IMR-90 (cell line): ENCODE measurements around the gene ITPRIP. TPM values are rescaled to one million over a fixed set of nuclear protein-coding genes. Genes with fewer than 3 reads are reported as not detected.

ENCODE experiments used
- ATAC-seq: fragments of 200-7000 bp; cut with Tn5 transposase; 2 replicates; pipeline ENCODE4 v1.9.1; 2020; ENCODE audit warnings: low read depth, mild to moderate bottlenecking, moderate library complexity
- BruUV-seq: library from RNA; stranded (reverse); fragments of 400-500 nt; replicated peaks from 2 replicates; lab custom pipeline; 2021; lab: Mats Ljungman, UMichigan
- CTCF ChIA-PET: fragments of 300-600 bp; formaldehyde crosslinking; extraction: SDS; loops from one replicate; lab custom pipeline; 2021; ENCODE audit warnings: antibody characterized with exemption; lab: Yijun Ruan, JAX
- POLR2A ChIA-PET: fragments of 300-600 bp; sonication (Branson Sonifier 250); formaldehyde crosslinking; loops from one replicate; lab custom pipeline; 2022; ENCODE audit warnings: antibody characterized with exemption; ENCODE audit not compliant: unreplicated experiment; lab: Charles Lee
- DNase-seq: peaks from one replicate; pipeline ENCODE4 v3.0.0; 2013
- H2AFZ ChIP-seq: replicated peaks from 2 replicates; pipeline ENCODE3; 2013; ENCODE audit warnings: low read length, mild to moderate bottlenecking; ENCODE audit not compliant: poor library complexity
- H2AK5ac ChIP-seq: 2 replicates; pipeline ENCODE4 v1.6.1; 2013; ENCODE audit warnings: low read depth, low read length, inconsistent platforms
- H2AK9ac ChIP-seq: replicated peaks from 2 replicates; pipeline ENCODE3; 2013; ENCODE audit warnings: mild to moderate bottlenecking, low read depth, low read length, moderate library complexity; ENCODE audit not compliant: poor library complexity
- H2BK120ac ChIP-seq: 2 replicates; pipeline ENCODE4 v1.6.1; 2013; ENCODE audit warnings: low read depth, low read length, inconsistent platforms
- H2BK15ac ChIP-seq: 3 replicates; pipeline ENCODE4 v1.6.1; 2013; ENCODE audit warnings: low read depth, low read length, inconsistent platforms
- H2BK20ac ChIP-seq: 2 replicates; pipeline ENCODE4 v1.6.1; 2013; ENCODE audit warnings: low read depth, mild to moderate bottlenecking, inconsistent platforms, low read length, moderate library complexity
- H2BK5ac ChIP-seq: 2 replicates; pipeline ENCODE4 v1.6.1; 2013; ENCODE audit warnings: mild to moderate bottlenecking, low read depth, low read length, inconsistent platforms; ENCODE audit not compliant: poor library complexity, severe bottlenecking
- H3K14ac ChIP-seq: replicated peaks from 2 replicates; pipeline ENCODE4 v1.6.1; 2013; ENCODE audit warnings: low read depth, low read length, inconsistent platforms
- H3K18ac ChIP-seq: 2 replicates; pipeline ENCODE4 v1.6.1; 2013; ENCODE audit warnings: low read depth, low read length, control low read depth
- H3K23ac ChIP-seq: 2 replicates; pipeline ENCODE4 v1.6.1; 2013; ENCODE audit warnings: low read depth, low read length, inconsistent platforms
- H3K27ac ChIP-seq: 2 replicates; pipeline ENCODE4 v1.5.1; 2013; ENCODE audit warnings: mild to moderate bottlenecking, control low read depth, low read length; ENCODE audit not compliant: insufficient read depth
- H3K27me3 ChIP-seq: 2 replicates; pipeline ENCODE4 v1.6.1; 2013; ENCODE audit warnings: low read length; ENCODE audit not compliant: control insufficient read depth, insufficient read depth
- H3K36me3 ChIP-seq: 2 replicates; pipeline ENCODE4 v1.6.1; 2013; ENCODE audit warnings: low read length, mixed read lengths; ENCODE audit not compliant: control insufficient read depth, insufficient read depth
- H3K4ac ChIP-seq: 2 replicates; pipeline ENCODE4 v1.6.1; 2013; ENCODE audit warnings: low read depth, low read length, inconsistent platforms
- H3K4me1 ChIP-seq: 2 replicates; pipeline ENCODE4 v1.6.1; 2013; ENCODE audit warnings: low read length, mixed read lengths; ENCODE audit not compliant: control insufficient read depth, insufficient read depth
- H3K4me2 ChIP-seq: 2 replicates; pipeline ENCODE4 v1.6.1; 2013; ENCODE audit warnings: low read depth, mild to moderate bottlenecking, control low read depth, low read length, moderate library complexity
- H3K4me3 ChIP-seq: 2 replicates; pipeline ENCODE4 v1.5.1; 2013; ENCODE audit warnings: low read depth, mild to moderate bottlenecking, control low read depth, low read length, moderate library complexity; ENCODE audit not compliant: insufficient read depth
- H3K56ac ChIP-seq: 2 replicates; pipeline ENCODE4 v1.6.1; 2013; ENCODE audit warnings: low read length, inconsistent platforms; ENCODE audit not compliant: insufficient read depth; ENCODE audit errors: extremely low read depth
- H3K79me1 ChIP-seq, 2 experiments: 2 replicates each; pipeline ENCODE4 v1.6.1; 2013; ENCODE audit warnings: low read length in 2 of 2, inconsistent platforms in 1 of 2, low read depth in 1 of 2
- H3K9ac ChIP-seq: 2 replicates; pipeline ENCODE4 v1.6.1; 2013; ENCODE audit warnings: low read depth, low read length, control low read depth
- H3K9me1 ChIP-seq: 2 replicates; pipeline ENCODE4 v1.6.1; 2013; ENCODE audit warnings: low read length, inconsistent platforms; ENCODE audit not compliant: insufficient read depth
- H3K9me3 ChIP-seq: 2 replicates; pipeline ENCODE4 v1.6.1; 2013; ENCODE audit warnings: low read length; ENCODE audit not compliant: control insufficient read depth, insufficient read depth
- H4K20me1 ChIP-seq: 2 replicates; pipeline ENCODE4 v1.6.1; 2013; ENCODE audit warnings: low read length, inconsistent platforms; ENCODE audit not compliant: insufficient read depth
- H4K5ac ChIP-seq: 2 replicates; pipeline ENCODE4 v1.6.1; 2013; ENCODE audit warnings: mild to moderate bottlenecking, low read depth, low read length, control low read depth
- H4K8ac ChIP-seq, 2 experiments: 2 replicates each; pipeline ENCODE4 v1.6.1; 2013; ENCODE audit warnings: low read depth in 2 of 2, low read length in 2 of 2, control low read depth in 1 of 2, inconsistent platforms in 1 of 2
- H4K91ac ChIP-seq: 2 replicates; pipeline ENCODE4 v1.6.1; 2013; ENCODE audit warnings: low read depth, low read length, inconsistent platforms; ENCODE audit not compliant: insufficient read depth
- MAFK ChIP-seq: IDR thresholded peaks from 2 replicates; pipeline ENCODE4 v1.6.1; 2012; ENCODE audit warnings: low read depth, low read length, improper control_type of control experiment
- MAZ ChIP-seq: IDR thresholded peaks from 2 replicates; pipeline ENCODE4 v1.6.1; 2012; ENCODE audit warnings: low read depth, mild to moderate bottlenecking, low read length, improper control_type of control experiment, moderate library complexity, borderline replicate concordance
- POLR2A ChIP-seq: IDR thresholded peaks from 2 replicates; pipeline ENCODE4 v1.6.1; 2012; ENCODE audit warnings: mild to moderate bottlenecking, low read depth, low read length
- WGBS, 2 experiments: methylation state at CpG; one replicate each; pipeline versions ENCODE4 v1.1.5 to v1.1.7; 2013; ENCODE audit warnings: missing lambda C conversion rate in 2 of 2; ENCODE audit not compliant: insufficient read length in 1 of 2; ENCODE audit errors: extremely low coverage in 2 of 2; 5-methylcytosine and 5-hydroxymethylcytosine counted together
- dilution Hi-C: fragments of 300-500 bp; cut with HindIII; formaldehyde crosslinking; loops from one replicate; pipeline ENCODE4 v1.14.3; 2018; ENCODE audit warnings: low sequenced_read_pairs; ENCODE audit not compliant: unreplicated experiment
- in situ Hi-C: fragments of 300-500 bp; cut with MboI; formaldehyde crosslinking; loops from 3 replicates; pipeline ENCODE4 v1.14.3; 2019; ENCODE audit warnings: low sequenced_read_pairs, inconsistent platforms, mixed read lengths
- intact Hi-C: fragments of 100-400 bp; cut with micrococcal nuclease; formaldehyde crosslinking; loops from 2 replicates; pipeline ENCODE4 v1.10.0; 2022
- polyA plus RNA-seq, 3 experiments: library from polyadenylated mRNA; depleted of rRNA; stranded (reverse); fragments of >200 nt; gene quantifications; 2 replicates each; pipeline ENCODE4 v1.2.3, GENCODE V29; 2012; ENCODE audit warnings: low replicate concordance in 1 of 3
- total RNA-seq: library from RNA; depleted of rRNA; stranded (reverse); fragments of >200 nt; gene quantifications from 2 replicates; pipeline ENCODE4 v1.2.3, GENCODE V29; 2012
- TF ChIP-seq, protein P1 (sequence below): fragments of 150-350 bp; IDR thresholded peaks from 2 replicates; pipeline ENCODE4 v1.6.1; 2016; ENCODE audit warnings: low read depth, mild to moderate bottlenecking, low read length, moderate library complexity, borderline replicate concordance

The ITPRIP gene
- total and polyA plus RNA-seq, 2 of the 4 experiments (the other 2 are of a cell fraction) = 7.5 to 31.9 TPM

DNA sequence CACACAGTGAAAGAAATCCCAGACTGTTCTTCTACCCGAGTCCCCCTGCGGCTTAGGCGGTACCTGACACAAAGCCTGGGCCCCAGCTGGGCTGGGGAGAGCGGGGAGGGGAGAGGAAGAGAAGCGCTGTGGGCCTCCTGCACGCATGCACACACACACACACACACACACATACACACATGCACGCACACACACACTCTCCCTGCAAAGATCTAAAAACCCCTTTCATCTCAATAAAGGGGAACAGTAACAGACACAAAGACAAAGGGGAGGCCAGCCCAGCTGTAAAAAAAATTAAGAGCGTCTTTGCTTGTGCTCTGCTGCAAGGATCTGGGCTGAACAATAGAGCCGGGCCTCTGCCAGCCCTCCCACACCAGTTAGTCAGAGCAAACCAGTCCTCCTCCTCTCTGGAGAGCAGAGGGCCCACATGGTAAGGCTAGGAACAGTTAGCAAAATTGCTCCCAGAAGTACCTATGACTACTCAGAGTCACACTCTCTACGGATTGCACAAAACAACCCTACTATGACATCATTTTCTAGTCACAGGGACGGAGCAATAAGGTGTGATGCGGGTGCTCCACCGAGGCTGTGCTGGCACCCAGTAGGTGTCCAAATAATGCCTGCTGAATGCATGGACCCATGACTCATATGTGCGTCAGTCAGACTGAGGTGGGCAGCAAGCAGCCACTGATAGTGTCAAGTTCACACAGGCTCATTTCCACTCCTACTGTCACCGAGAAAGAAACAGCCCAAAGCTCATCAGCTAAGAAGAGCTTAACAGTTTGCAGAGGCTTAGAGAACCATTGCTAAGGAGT, 9.2 kb downstream of the ITPRIP start (continued):
- TF ChIP-seq MAFK (no peak), POLR2A (peak; percentile 73; the same call in 1 of the 2 replicates), MAZ (peak; percentile 9; the same call in 1 of the 2 replicates)

DNA sequence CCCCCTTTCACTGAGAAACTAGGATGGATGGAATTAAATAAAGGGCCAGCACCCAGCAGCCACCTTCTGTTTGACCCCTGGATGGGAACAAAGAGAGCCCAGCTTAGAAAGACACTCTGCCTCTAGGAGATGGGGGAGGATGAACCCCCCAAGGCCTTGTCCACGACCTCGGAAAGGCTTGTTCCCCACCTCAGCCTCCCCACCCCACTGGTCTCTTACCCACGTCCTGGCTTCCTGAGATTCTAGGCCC, 9.7 kb downstream of the ITPRIP start:
- TF ChIP-seq POLR2A = peak; percentile 14; the same call in 1 of the 2 replicates
- TF ChIP-seq MAZ = no peak
- TF ChIP-seq, protein P1, sequence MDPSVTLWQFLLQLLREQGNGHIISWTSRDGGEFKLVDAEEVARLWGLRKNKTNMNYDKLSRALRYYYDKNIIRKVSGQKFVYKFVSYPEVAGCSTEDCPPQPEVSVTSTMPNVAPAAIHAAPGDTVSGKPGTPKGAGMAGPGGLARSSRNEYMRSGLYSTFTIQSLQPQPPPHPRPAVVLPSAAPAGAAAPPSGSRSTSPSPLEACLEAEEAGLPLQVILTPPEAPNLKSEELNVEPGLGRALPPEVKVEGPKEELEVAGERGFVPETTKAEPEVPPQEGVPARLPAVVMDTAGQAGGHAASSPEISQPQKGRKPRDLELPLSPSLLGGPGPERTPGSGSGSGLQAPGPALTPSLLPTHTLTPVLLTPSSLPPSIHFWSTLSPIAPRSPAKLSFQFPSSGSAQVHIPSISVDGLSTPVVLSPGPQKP = no peak
- ATAC-seq (no peak), DNase-seq (no peak)
- Histone ChIP-seq H2BK5ac (peak overlapping the region; percentile 89), H2BK15ac (peak overlapping the region; percentile 40; the same call in 2 of the 3 replicates), H3K18ac (peak overlapping the region; percentile 68), H3K4ac (peak overlapping the region; percentile 86), H3K9me1 (peaks cover 65% of the 10 kb centered on the region), H2AFZ (no peak overlapping the region), H3K56ac (peak overlapping the region; percentile 57; the same call in 1 of the 2 replicates), H3K27ac (peak overlapping the region; percentile 76), H2BK120ac (peak overlapping the region; percentile 80), H3K4me1 (peaks cover 58% of the 10 kb centered on the region), H4K5ac (peak overlapping the region; percentile 25), H4K20me1 (peaks cover 99% of the 10 kb centered on the region), H3K4me3 (no peak overlapping the region), H2AK5ac (peak overlapping the region; percentile 81), H3K23ac (peak overlapping the region; percentile 92), H3K14ac (peak overlapping the region; percentile 90), H3K27me3 (no peaks in the 10 kb centered on the region), H3K79me1 (peaks cover 2 to 88% of the 10 kb centered on the region in 2 experiments; a peak in 2 of 4 replicates), H3K4me2 (peak overlapping the region; percentile 75), H2AK9ac (peak overlapping the region; percentile 95), H2BK20ac (peak overlapping the region; percentile 30; the same call in 1 of the 2 replicates), H3K9me3 (no peaks in the 10 kb centered on the region), H3K9ac (peak overlapping the region; percentile 57), H4K91ac (peak overlapping the region; percentile 67), H4K8ac (peak overlapping the region; percentile 11 to 89; a peak in 3 of 4 replicates), H3K36me3 (no peaks in the 10 kb centered on the region; the same call in 1 of the 2 replicates)
- in situ Hi-C loops (no loop called here), dilution Hi-C loops (no loop called here), intact Hi-C loops (loop anchor here (2.0 kb wide), 1 partner anchor 28 kb away; no protein-coding TSS in a partner anchor)
- ChIA-PET CTCF (no interaction called here), POLR2A (no interaction called here)
- BruUV-seq = no TSS peak
- WGBS, 2 experiments = no CpG with 5 or more reads among the region's 3 CpGs
